C4-2B (cell line): ENCODE results near the gene GALK1.

Source experiments
- H3K27ac ChIP-seq: fragments of 450-650 bp; 2 replicates; pipeline ENCODE4 v1.5.1; 2017
- ZFX ChIP-seq: fragments of 450-650 bp; IDR thresholded peaks from 2 replicates; pipeline ENCODE4 v1.6.1; 2017
- TF ChIP-seq, protein P1 (sequence below): fragments of 450-650 bp; conservative IDR thresholded peaks from 2 replicates; pipeline ENCODE4 v1.5.1; 2017; ENCODE audit warnings: mild to moderate bottlenecking

The GALK1 gene

DNA sequence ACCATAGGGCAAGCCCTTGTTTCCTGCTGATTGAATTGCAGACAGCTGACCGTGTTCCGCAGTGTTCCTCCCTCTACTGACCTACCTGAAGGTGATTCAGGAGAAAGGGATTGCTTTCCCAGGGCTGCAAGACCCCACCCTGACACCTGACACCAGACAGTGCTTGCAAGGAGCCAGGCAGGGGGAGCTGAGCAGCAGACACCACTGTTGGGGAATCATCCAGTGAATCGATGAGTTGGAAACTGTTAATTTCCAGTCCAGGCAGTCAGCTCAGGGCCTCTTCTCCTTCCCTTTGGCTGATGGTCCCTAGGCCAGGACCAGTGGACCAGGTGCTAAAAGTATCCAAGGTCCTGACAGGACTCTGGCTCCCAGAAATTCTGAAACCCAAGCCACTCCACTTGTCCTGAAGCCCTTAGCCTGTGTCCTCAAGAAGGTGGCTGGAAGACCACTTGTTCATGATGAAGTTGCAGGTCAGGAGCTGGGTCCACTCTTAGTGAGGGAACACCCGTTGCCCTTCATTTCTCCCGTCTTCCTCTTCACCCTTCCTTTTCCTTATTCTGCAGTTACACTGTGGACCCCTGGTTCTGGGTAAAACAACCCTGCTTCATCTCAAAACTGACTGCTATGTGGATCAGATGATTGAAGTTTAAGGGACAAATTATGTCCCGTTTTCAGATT, 10.1 kb upstream of the GALK1 start:
- no peak overlapping the region for H3K27ac ChIP-seq
- TF ChIP-seq ZFX = no peak
- TF ChIP-seq, protein P1, sequence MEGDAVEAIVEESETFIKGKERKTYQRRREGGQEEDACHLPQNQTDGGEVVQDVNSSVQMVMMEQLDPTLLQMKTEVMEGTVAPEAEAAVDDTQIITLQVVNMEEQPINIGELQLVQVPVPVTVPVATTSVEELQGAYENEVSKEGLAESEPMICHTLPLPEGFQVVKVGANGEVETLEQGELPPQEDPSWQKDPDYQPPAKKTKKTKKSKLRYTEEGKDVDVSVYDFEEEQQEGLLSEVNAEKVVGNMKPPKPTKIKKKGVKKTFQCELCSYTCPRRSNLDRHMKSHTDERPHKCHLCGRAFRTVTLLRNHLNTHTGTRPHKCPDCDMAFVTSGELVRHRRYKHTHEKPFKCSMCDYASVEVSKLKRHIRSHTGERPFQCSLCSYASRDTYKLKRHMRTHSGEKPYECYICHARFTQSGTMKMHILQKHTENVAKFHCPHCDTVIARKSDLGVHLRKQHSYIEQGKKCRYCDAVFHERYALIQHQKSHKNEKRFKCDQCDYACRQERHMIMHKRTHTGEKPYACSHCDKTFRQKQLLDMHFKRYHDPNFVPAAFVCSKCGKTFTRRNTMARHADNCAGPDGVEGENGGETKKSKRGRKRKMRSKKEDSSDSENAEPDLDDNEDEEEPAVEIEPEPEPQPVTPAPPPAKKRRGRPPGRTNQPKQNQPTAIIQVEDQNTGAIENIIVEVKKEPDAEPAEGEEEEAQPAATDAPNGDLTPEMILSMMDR = no peak

GRCh38 chr17:75774471-75774990, 9.5 kb upstream of the GALK1 start:
- no peak overlapping the region for H3K27ac ChIP-seq
- TF ChIP-seq ZFX = no peak
- TF ChIP-seq, protein P1 = no peak

DNA sequence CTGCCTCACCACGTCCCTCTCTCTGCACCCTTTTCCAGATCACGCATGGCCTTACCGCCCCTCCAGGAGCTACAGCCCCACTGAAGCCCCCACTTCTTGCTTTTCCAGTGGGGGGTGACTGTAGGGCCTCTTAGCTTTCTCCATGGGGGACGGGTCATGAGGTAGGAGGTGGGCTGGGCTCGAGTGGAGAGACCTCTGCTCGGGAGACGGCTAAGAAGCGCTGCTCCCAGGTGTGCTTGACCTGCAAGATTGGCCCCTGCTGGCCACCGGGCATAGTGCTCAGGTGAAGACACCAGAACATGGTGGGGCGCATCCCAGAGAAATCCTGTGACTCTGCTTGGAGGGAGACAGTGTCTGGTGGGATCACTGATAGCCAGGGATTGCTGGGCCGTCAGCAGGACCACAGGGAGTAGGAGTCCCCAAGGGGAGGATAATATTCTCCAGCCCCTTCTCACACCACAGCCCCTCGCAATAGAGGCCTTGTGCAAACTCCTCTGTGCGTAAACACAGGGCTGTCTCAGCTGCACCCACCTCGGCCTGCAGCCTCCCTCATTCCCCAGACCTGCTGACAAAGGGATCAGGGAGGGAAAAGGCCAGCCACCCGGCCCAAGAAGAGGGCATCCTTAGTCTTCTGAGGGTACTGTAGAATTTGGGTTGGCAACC, 8.9 kb upstream of the GALK1 start:
- no peak overlapping the region for H3K27ac ChIP-seq
- TF ChIP-seq, protein P1 = no peak; the same call in 1 of the 2 replicates
- TF ChIP-seq ZFX = no peak

- no peak for TF ChIP-seq ZFX
- TF ChIP-seq, protein P1 = no peak
- H3K27ac ChIP-seq = no peak overlapping the region
These were observed 8.3 kb upstream of the GALK1 start for GRCh38 chr17:75773121-75773807.

GRCh38 chr17:75771334-75772281, 6.6 kb upstream of the GALK1 start:
- H3K27ac ChIP-seq = no peak overlapping the region
- TF ChIP-seq, protein P1 = no peak; the same call in 1 of the 2 replicates
- TF ChIP-seq ZFX = no peak

- peak overlapping the region; percentile 66 for H3K27ac ChIP-seq
- TF ChIP-seq, protein P1 = no peak
- TF ChIP-seq ZFX = no peak
These were observed 4.5 kb upstream of the GALK1 start for GRCh38 chr17:75769536-75769935.
